OCI-M2 (cell line): ENCODE data around the gene LTC4S.
"Not testable (repeated sequence)": the region's sequence is repeated elsewhere in the genome, so short reads cannot be mapped to it uniquely, and the experiment has no call there.

Experiments used
- DNase-seq: peaks from one replicate; lab custom pipeline; 2025; ENCODE audit not compliant: unreplicated experiment; lab: John Stamatoyannopoulos, UW

Gene LTC4S

GRCh38 chr5:179822444-179822990 lies 28.7 kb downstream of the LTC4S start:
- DNase-seq: no peak

GRCh38 chr5:179823937-179824744 lies 30.4 kb downstream of the LTC4S start:
- DNase-seq: no peak

GRCh38 chr5:179824745-179825112 lies 30.9 kb downstream of the LTC4S start:
- no peak for DNase-seq

GRCh38 chr5:179825655-179826182 lies 31.9 kb downstream of the LTC4S start:
- no peak for DNase-seq

GRCh38 chr5:179827680-179828079 lies 33.9 kb downstream of the LTC4S start:
- no peak for DNase-seq

- DNase-seq: no peak
Measured at GRCh38 chr5:179828756-179829421, 35.1 kb downstream of the LTC4S start.

GRCh38 chr5:179829732-179830435 lies 36.1 kb downstream of the LTC4S start:
- DNase-seq: no peak

GRCh38 chr5:179830818-179831468 lies 37.2 kb downstream of the LTC4S start:
- no peak for DNase-seq

GRCh38 chr5:179832039-179832745 lies 38.4 kb downstream of the LTC4S start:
- DNase-seq: no peak

- no peak for DNase-seq
Measured at GRCh38 chr5:179833056-179833708, 39.4 kb downstream of the LTC4S start.

- DNase-seq: no peak
Measured at GRCh38 chr5:179833709-179834070, 39.9 kb downstream of the LTC4S start.

GRCh38 chr5:179834120-179834519 lies 40.3 kb downstream of the LTC4S start:
- DNase-seq: no peak

GRCh38 chr5:179834871-179835270 lies 41.1 kb downstream of the LTC4S start:
- not testable (repeated sequence) for DNase-seq

- DNase-seq: no peak
Measured at GRCh38 chr5:179836225-179837019, 42.6 kb downstream of the LTC4S start.

- DNase-seq: no peak
Measured at GRCh38 chr5:179837076-179838011, 43.6 kb downstream of the LTC4S start.

- no peak for DNase-seq
Measured at GRCh38 chr5:179839328-179840256, 45.8 kb downstream of the LTC4S start.

GRCh38 chr5:179840321-179840720 lies 46.5 kb downstream of the LTC4S start:
- DNase-seq: no peak
